Endodermal cell (in vitro differentiated cells): Measurements from ENCODE around the gene ZNF618. TPM values are rescaled to one million over a fixed set of nuclear protein-coding genes. Genes with fewer than 3 reads are reported as not detected.

Source experiments
- DNase-seq: peaks from one replicate; pipeline ENCODE4 v3.0.0-alpha.2; 2017
- H3K27ac ChIP-seq: 2 replicates; pipeline ENCODE4 v1.5.1; 2013; ENCODE audit warnings: mild to moderate bottlenecking, low read depth, low read length, moderate library complexity
- H3K27me3 ChIP-seq: 2 replicates; pipeline ENCODE4 v1.6.1; 2013; ENCODE audit warnings: mild to moderate bottlenecking, low read length, moderate library complexity; ENCODE audit not compliant: insufficient read depth, control insufficient read depth, poor library complexity, severe bottlenecking
- H3K36me3 ChIP-seq: 2 replicates; pipeline ENCODE4 v1.7.0; 2013; ENCODE audit warnings: mild to moderate bottlenecking, low read length, moderate library complexity; ENCODE audit not compliant: control insufficient read depth, insufficient read depth
- H3K4me1 ChIP-seq: one replicate; pipeline ENCODE4 v1.7.0; 2013; ENCODE audit warnings: low read length; ENCODE audit not compliant: control insufficient read depth, insufficient read depth
- H3K4me3 ChIP-seq: 2 replicates; pipeline ENCODE4 v1.5.1; 2013; ENCODE audit warnings: mild to moderate bottlenecking, low read length, moderate library complexity
- H3K9ac ChIP-seq: 2 replicates; pipeline ENCODE4 v1.6.1; 2013; ENCODE audit warnings: mild to moderate bottlenecking, low read length, moderate library complexity; ENCODE audit not compliant: poor library complexity, severe bottlenecking; ENCODE audit errors: extremely low read depth
- H3K9me3 ChIP-seq: 2 replicates; pipeline ENCODE4 v1.6.1; 2013; ENCODE audit warnings: mild to moderate bottlenecking, low read length, moderate library complexity; ENCODE audit not compliant: control insufficient read depth
- H3K27ac Mint-ChIP-seq: 2 replicates; pipeline ENCODE4 v1.8.0; 2020; ENCODE audit warnings: mixed read lengths
- H3K27me3 Mint-ChIP-seq: 2 replicates; pipeline ENCODE4 v1.8.0; 2021; ENCODE audit warnings: mild to moderate bottlenecking, mixed read lengths; ENCODE audit not compliant: insufficient read depth
- H3K36me3 Mint-ChIP-seq: 2 replicates; pipeline ENCODE4 v1.8.0; 2020; ENCODE audit warnings: low read depth, mixed read lengths
- H3K4me1 Mint-ChIP-seq: 2 replicates; pipeline ENCODE4 v1.8.0; 2020; ENCODE audit warnings: mixed read lengths
- H3K4me3 Mint-ChIP-seq: 2 replicates; pipeline ENCODE4 v1.8.0; 2020; ENCODE audit warnings: mild to moderate bottlenecking, moderate library complexity, mixed read lengths
- H3K9me3 Mint-ChIP-seq: 2 replicates; pipeline ENCODE4 v1.8.0; 2020; ENCODE audit warnings: mild to moderate bottlenecking, mixed read lengths
- WGBS, 2 experiments: methylation state at CpG; one replicate each; pipeline versions ENCODE4 v1.1.5 to v1.1.7; 2013; ENCODE audit warnings: missing lambda C conversion rate in 2 of 2, mixed read lengths in 1 of 2; ENCODE audit not compliant: insufficient coverage in 1 of 2, insufficient read length in 1 of 2; 5-methylcytosine and 5-hydroxymethylcytosine counted together
- total RNA-seq, 2 donors: library from RNA; stranded (reverse); fragmentation: NEBNext Ultra II Directional in 1 of 2; extraction: Animal tissue kit (Norgen Biotek cat#: 25700) in 1 of 2; gene quantifications; 2 replicates in 1 of 2; 3 replicates in 1 of 2; pipeline ENCODE4 v1.2.1, GENCODE V29; 2021
- TF ChIP-seq, protein P1 (sequence below): fragments of 200-600 bp; sonication (generic); conservative IDR thresholded peaks from 2 replicates; pipeline ENCODE4 v1.5.0; 2021; ENCODE audit warnings: antibody characterized with exemption, mild to moderate bottlenecking

The ZNF618 gene
- total RNA-seq, 2 donors from 2014 or later = 34.5 to 37.5 TPM

DNA sequence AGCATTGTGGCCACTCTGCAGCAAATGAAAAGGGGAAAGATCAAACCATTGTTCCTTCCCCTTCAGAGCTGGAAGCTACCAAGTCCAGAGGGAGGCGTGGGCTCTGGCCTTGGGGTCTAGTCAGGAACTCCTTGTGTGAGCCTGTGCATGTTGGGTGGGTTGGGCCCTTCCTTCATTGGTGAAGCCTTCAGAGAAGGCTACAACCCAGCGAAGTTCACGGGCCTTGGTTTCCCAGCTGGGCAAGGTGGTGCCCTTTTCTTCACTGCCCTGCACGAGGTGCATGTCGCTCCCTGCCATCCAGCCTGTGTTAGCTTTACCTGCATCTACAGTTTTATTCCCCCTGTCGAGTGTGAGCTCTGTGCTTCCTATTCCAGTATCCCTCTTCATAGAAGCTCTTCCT is 84.7 kb downstream of the ZNF618 start:
- H3K36me3 ChIP-seq = peaks cover 7% of the 10 kb centered on the region
- no peaks in the 10 kb centered on the region for H3K27me3 ChIP-seq
- DNase-seq = peak; percentile 26
- no peaks in the 10 kb centered on the region for H3K4me1 Mint-ChIP-seq
- H3K4me3 ChIP-seq = no peak overlapping the region
- WGBS, 2 experiments = 92 to 93% methylated on average over 4 to 6 of the region's 6 CpGs
- peaks cover 7% of the 10 kb centered on the region for H3K36me3 Mint-ChIP-seq
- no peaks in the 10 kb centered on the region for H3K9me3 Mint-ChIP-seq
- TF ChIP-seq, protein P1, sequence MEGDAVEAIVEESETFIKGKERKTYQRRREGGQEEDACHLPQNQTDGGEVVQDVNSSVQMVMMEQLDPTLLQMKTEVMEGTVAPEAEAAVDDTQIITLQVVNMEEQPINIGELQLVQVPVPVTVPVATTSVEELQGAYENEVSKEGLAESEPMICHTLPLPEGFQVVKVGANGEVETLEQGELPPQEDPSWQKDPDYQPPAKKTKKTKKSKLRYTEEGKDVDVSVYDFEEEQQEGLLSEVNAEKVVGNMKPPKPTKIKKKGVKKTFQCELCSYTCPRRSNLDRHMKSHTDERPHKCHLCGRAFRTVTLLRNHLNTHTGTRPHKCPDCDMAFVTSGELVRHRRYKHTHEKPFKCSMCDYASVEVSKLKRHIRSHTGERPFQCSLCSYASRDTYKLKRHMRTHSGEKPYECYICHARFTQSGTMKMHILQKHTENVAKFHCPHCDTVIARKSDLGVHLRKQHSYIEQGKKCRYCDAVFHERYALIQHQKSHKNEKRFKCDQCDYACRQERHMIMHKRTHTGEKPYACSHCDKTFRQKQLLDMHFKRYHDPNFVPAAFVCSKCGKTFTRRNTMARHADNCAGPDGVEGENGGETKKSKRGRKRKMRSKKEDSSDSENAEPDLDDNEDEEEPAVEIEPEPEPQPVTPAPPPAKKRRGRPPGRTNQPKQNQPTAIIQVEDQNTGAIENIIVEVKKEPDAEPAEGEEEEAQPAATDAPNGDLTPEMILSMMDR = no peak
- no peak overlapping the region for H3K4me3 Mint-ChIP-seq
- no peak overlapping the region for H3K27ac ChIP-seq
- no peak overlapping the region for H3K9ac ChIP-seq
- no peak overlapping the region for H3K27ac Mint-ChIP-seq
- no peaks in the 10 kb centered on the region for H3K27me3 Mint-ChIP-seq
- H3K9me3 ChIP-seq = no peaks in the 10 kb centered on the region
- no peaks in the 10 kb centered on the region for H3K4me1 ChIP-seq

DNA sequence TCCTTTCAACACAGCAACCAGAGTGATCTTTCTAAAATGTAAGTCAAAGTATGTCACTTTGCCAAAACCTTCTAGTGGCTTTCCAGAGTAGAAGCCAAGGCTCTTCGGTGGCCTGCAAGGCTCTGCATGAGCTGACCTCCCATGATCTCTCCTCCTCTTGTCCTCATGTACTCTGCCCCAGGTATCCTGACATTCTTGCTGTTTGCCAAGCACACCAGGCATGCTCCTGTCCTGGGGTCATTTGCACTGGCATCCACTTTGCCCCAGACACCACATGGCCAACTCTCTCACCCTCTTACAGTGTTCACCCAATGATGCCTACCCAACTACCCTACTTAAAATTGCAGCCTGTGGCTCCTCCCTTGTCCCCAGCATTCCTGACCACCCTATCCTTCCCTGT is 86.3 kb downstream of the ZNF618 start:
- no peaks in the 10 kb centered on the region for H3K4me1 Mint-ChIP-seq

DNA sequence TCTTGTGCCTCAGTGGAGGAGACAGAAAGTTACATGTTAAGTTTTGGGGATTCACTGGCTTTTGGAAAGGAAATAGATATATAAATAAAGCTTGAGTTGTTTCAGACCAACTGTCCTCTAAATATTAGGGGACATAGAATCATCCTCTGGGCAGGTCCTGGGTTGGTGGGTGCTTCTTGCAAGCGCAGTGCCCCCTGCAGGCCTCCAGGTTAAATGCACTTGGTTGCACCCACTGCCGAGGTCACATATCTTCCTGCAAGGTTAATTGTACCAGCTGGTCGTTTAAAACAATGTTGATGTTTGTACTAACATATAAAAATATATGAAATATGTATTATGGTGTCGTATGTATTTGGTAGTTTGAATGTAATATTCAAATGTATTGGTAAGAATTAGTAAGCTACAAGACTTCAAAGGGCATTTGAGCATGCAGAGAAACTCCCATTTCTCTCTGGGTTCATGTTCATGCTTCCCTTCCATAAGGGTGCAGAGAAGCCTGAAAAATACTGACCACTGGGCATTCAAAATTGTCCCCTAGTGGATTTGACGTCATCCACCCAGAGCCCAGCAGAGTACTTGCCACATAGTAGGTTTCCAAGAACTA is 87.0 kb downstream of the ZNF618 start:
- Histone ChIP-seq H3K27me3 (no peaks in the 10 kb centered on the region), H3K27ac (peak overlapping the region; percentile 90)

More for the DNA sequence above, 86.3 kb downstream of the ZNF618 start:
- H3K9ac ChIP-seq = no peak overlapping the region
- Mint-ChIP-seq H3K27me3 (no peaks in the 10 kb centered on the region), H3K9me3 (no peaks in the 10 kb centered on the region), H3K36me3 (peaks cover 16% of the 10 kb centered on the region), H3K4me3 (no peak overlapping the region), H3K27ac (no peak overlapping the region)
- H3K36me3 ChIP-seq = peaks cover 11% of the 10 kb centered on the region
- H3K4me3 ChIP-seq = no peak overlapping the region
- H3K4me1 ChIP-seq = no peaks in the 10 kb centered on the region
- DNase-seq = peak; percentile 51
- H3K27ac ChIP-seq = no peak overlapping the region
- H3K9me3 ChIP-seq = no peaks in the 10 kb centered on the region
- WGBS, 2 experiments = 92 to 96% methylated on average over 1 of the region's 1 CpG
- H3K27me3 ChIP-seq = no peaks in the 10 kb centered on the region
- TF ChIP-seq, protein P1 = no peak

More for the DNA sequence above, 87.0 kb downstream of the ZNF618 start:
- TF ChIP-seq, protein P1 = peak; percentile 96
- H3K9ac ChIP-seq = no peak overlapping the region
- peak; percentile 86 for DNase-seq
- H3K4me3 ChIP-seq = no peak overlapping the region
- no peaks in the 10 kb centered on the region for H3K9me3 Mint-ChIP-seq
- WGBS, 2 experiments = 50 to 70% methylated on average over 2 to 5 of the region's 5 CpGs
- no peaks in the 10 kb centered on the region for H3K4me1 ChIP-seq
- H3K36me3 Mint-ChIP-seq = peaks cover 16% of the 10 kb centered on the region
- peaks cover 11% of the 10 kb centered on the region for H3K36me3 ChIP-seq
- no peak overlapping the region for H3K27ac Mint-ChIP-seq
- H3K9me3 ChIP-seq = no peaks in the 10 kb centered on the region
- no peak overlapping the region for H3K4me3 Mint-ChIP-seq
- H3K4me1 Mint-ChIP-seq = no peaks in the 10 kb centered on the region
- H3K27me3 Mint-ChIP-seq = no peaks in the 10 kb centered on the region
